Measurements from ENCODE around the gene SMIM5.

- TF ChIP-seq CTCF (IDR thresholded peaks at IDR 0.05 in 4 of 5, conservative IDR thresholded peaks at IDR 0.05 in 1 of 5) (no peak), POLR2A (IDR thresholded peaks at IDR 0.05) (no peak)
These were observed 806 bp upstream of the SMIM5 start for GRCh38 chr17:75632428-75632827.

Data from gastrocnemius medialis (tissue), 4 donors.